Stromal cell of bone marrow (primary cell): ENCODE results near the gene TIAM1.
A peak's percentile ranks its signal among the peaks of the same experiment; 100 is the strongest.

Experiments
- DNase-seq: peaks from one replicate; pipeline ENCODE4 v3.0.0-alpha.2; 2012; ENCODE audit warnings: low read depth

The TIAM1 gene

GRCh38 chr21:31135531-31136184 is 208.4 kb downstream of the TIAM1 start:
- no peak for DNase-seq

GRCh38 chr21:31133243-31133830 is 210.7 kb downstream of the TIAM1 start:
- no peak for DNase-seq

- DNase-seq: no peak
Measured at GRCh38 chr21:31132574-31133242, 211.4 kb downstream of the TIAM1 start.

GRCh38 chr21:31130821-31131220 is 213.2 kb downstream of the TIAM1 start:
- no peak for DNase-seq

GRCh38 chr21:31128234-31128633 is 215.8 kb downstream of the TIAM1 start:
- no peak for DNase-seq

GRCh38 chr21:31124010-31124409 is 220.1 kb downstream of the TIAM1 start:
- DNase-seq: no peak

- DNase-seq: no peak
Measured at GRCh38 chr21:31119199-31119598, 224.9 kb downstream of the TIAM1 start.

GRCh38 chr21:31117128-31117916 is 226.7 kb downstream of the TIAM1 start:
- DNase-seq: peak; percentile 66

GRCh38 chr21:31115249-31115648 is 228.8 kb downstream of the TIAM1 start:
- DNase-seq: no peak

- DNase-seq: no peak
Measured at GRCh38 chr21:31111093-31111492, 233.0 kb downstream of the TIAM1 start.

- no peak for DNase-seq
Measured at GRCh38 chr21:31110430-31110829, 233.6 kb downstream of the TIAM1 start.

- no peak for DNase-seq
Measured at GRCh38 chr21:31107871-31108270, 236.2 kb downstream of the TIAM1 start.

- no peak for DNase-seq
Measured at GRCh38 chr21:31107176-31107785, 236.8 kb downstream of the TIAM1 start.

GRCh38 chr21:31103571-31104265 is 240.3 kb downstream of the TIAM1 start:
- no peak for DNase-seq

GRCh38 chr21:31103163-31103562 is 240.9 kb downstream of the TIAM1 start:
- no peak for DNase-seq

- no peak for DNase-seq
Measured at GRCh38 chr21:31099122-31099521, 244.9 kb downstream of the TIAM1 start.

GRCh38 chr21:31098576-31099005 is 245.5 kb downstream of the TIAM1 start:
- peak; percentile 22 for DNase-seq

- no peak for DNase-seq
Measured at GRCh38 chr21:31092832-31093625, 251.0 kb downstream of the TIAM1 start.

- DNase-seq: no peak
Measured at GRCh38 chr21:31090376-31090775, 253.7 kb downstream of the TIAM1 start.

GRCh38 chr21:31088474-31088751 is 255.6 kb downstream of the TIAM1 start:
- no peak for DNase-seq
